ENCODE measurements around the gene OR5K3.

The OR5K3 gene

DNA sequence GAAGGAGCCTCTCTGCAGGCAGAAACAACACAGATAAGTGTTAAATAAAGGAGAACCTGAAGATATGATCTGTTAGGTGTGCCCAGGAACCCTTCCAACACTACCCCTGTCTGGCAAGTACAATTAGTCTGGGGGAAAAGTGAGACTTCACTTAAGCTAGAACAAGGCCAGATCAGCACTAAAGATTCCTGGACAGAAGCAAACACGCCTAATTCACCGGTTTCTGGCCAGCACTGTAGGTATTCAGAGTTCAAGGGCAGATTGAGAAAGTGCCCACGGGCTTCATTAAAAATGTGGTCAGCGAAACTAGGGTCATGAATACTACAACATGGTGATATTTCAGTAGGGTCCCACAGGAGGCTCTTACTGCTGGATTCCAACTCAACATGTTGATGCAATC lies 43.9 kb downstream of the OR5K3 start:
- no peak for DNase-seq

DNA sequence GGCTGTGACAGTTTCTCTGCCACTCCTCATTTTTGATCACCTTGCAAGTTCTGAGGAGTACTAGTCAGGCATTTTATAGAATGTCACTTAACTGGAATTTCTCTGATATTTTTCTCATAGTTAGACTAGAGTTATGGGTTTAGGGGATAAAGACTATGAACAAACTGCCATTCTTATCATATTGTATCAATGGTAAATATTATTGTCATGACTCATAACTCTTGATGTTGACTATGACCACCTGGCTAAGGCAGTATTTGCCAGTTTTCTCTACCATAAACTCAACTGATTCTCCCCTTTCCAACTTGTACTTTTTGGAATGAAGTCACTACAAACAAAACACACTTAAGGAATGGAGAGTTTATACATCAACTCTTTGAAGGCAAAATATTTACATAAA lies 49.8 kb downstream of the OR5K3 start:
- no peak for DNase-seq

Measured in NCI-H1092 (cell line).